Caco-2 (cell line): Measurements from ENCODE around the gene PIK3C2A. TPM values are rescaled to one million over a fixed set of nuclear protein-coding genes. Genes with fewer than 3 reads are reported as not detected.

Experiments used
- BruUV-seq: library from RNA; stranded (reverse); fragments of 400-500 nt; replicated peaks from 2 replicates; lab custom pipeline; 2021; lab: Mats Ljungman, UMichigan
- CTCF ChIA-PET: fragments of 300-600 bp; sonication (Branson Sonifier 250); formaldehyde crosslinking; loops from one replicate; lab custom pipeline; 2022; ENCODE audit warnings: antibody characterized with exemption; lab: Charles Lee
- POLR2A ChIA-PET: fragments of 300-600 bp; sonication (Branson Sonifier 250); formaldehyde crosslinking; loops from one replicate; lab custom pipeline; 2022; ENCODE audit warnings: antibody characterized with exemption; lab: Charles Lee
- DNase-seq, 2 experiments: peaks; one replicate each; pipeline versions ENCODE4 v3.0.0 to v3.0.0-alpha.2; 2020 to 2022
- H3K27me3 ChIP-seq: replicated peaks from 2 replicates; pipeline ENCODE4 v1.6.0; 2011; ENCODE audit warnings: low read length; ENCODE audit not compliant: control insufficient read depth, insufficient read depth
- H3K36me3 ChIP-seq: 2 replicates; pipeline ENCODE4 v1.5.1; 2011; ENCODE audit warnings: low read length; ENCODE audit not compliant: control insufficient read depth, insufficient read depth
- H3K4me1 ChIP-seq: fragments of 250-450 bp; sonication (Bioruptor Pico); 2 replicates; pipeline ENCODE4 v1.5.1; 2020; ENCODE audit warnings: mild to moderate bottlenecking
- H3K4me3 ChIP-seq: 2 replicates; pipeline ENCODE4 v1.5.1; 2011; ENCODE audit warnings: low read depth, mild to moderate bottlenecking, control low read depth, low read length
- H3K9me3 ChIP-seq: fragments of 250-450 bp; sonication (Bioruptor Pico); 2 replicates; pipeline ENCODE4 v1.5.1; 2020; ENCODE audit warnings: mild to moderate bottlenecking, moderate library complexity
- H3K27ac Mint-ChIP-seq: one replicate; pipeline ENCODE4 v1.8.0; 2022; ENCODE audit warnings: mixed read lengths; ENCODE audit not compliant: unreplicated experiment
- H3K27me3 Mint-ChIP-seq: one replicate; pipeline ENCODE4 v1.8.0; 2022; ENCODE audit warnings: mixed read lengths; ENCODE audit not compliant: insufficient read depth, unreplicated experiment
- H3K36me3 Mint-ChIP-seq: one replicate; pipeline ENCODE4 v1.8.0; 2022; ENCODE audit warnings: mild to moderate bottlenecking, mixed read lengths; ENCODE audit not compliant: insufficient read depth, unreplicated experiment
- H3K4me1 Mint-ChIP-seq: one replicate; pipeline ENCODE4 v1.8.0; 2022; ENCODE audit warnings: low read depth, mixed read lengths; ENCODE audit not compliant: unreplicated experiment
- H3K4me3 Mint-ChIP-seq: one replicate; pipeline ENCODE4 v1.8.0; 2022; ENCODE audit warnings: mild to moderate bottlenecking, moderate library complexity, mixed read lengths; ENCODE audit not compliant: unreplicated experiment
- H3K9me3 Mint-ChIP-seq: one replicate; pipeline ENCODE4 v1.8.0; 2022; ENCODE audit warnings: mixed read lengths; ENCODE audit not compliant: unreplicated experiment
- CTCF ChIP-seq, 2 experiments: fragments of 200-600 bp in 1 of 2; IDR thresholded peaks; 1 replicate in 1 of 2; 2 replicates in 1 of 2; pipeline versions ENCODE4 v1.5.1 to v1.8.0; 2011 to 2022; ENCODE audit warnings: antibody characterized with exemption in 1 of 2, control low read depth in 1 of 2, inconsistent platforms in 1 of 2, low read depth in 1 of 2, low read length in 1 of 2, mild to moderate bottlenecking in 1 of 2, moderate library complexity in 1 of 2; ENCODE audit not compliant: insufficient read depth in 1 of 2, severe bottlenecking in 1 of 2, unreplicated experiment in 1 of 2
- intact Hi-C: fragments of 100-400 bp; cut with micrococcal nuclease; formaldehyde crosslinking; loops from one replicate; pipeline ENCODE4 v1.10.0; 2022; ENCODE audit not compliant: unreplicated experiment
- total RNA-seq: library from RNA; stranded (reverse); gene quantifications from 2 replicates; pipeline ENCODE4 v1.2.3, GENCODE V29; 2022

PIK3C2A gene
- total RNA-seq, 1 experiment from 2014 or later, result 138 TPM

GRCh38 chr11:17238377-17238776 is 30.6 kb upstream of the PIK3C2A start:
- Histone ChIP-seq H3K4me1 (peaks cover 9% of the 10 kb centered on the region), H3K27me3 (no peaks in the 10 kb centered on the region), H3K9me3 (no peaks in the 10 kb centered on the region), H3K36me3 (no peaks in the 10 kb centered on the region), H3K4me3 (no peak overlapping the region)
- no peaks in the 10 kb centered on the region for H3K9me3 Mint-ChIP-seq
- intact Hi-C loops, result loop anchor here (5.0 kb wide), 1 partner anchor 39 kb away; the partner anchor contains the start of gene NUCB2
- ChIA-PET POLR2A (no interaction called here), CTCF (no interaction called here)
- DNase-seq, result peak in 1 of 2 experiments; percentile 10
- H3K36me3 Mint-ChIP-seq, result no peaks in the 10 kb centered on the region
- no peaks in the 10 kb centered on the region for H3K4me1 Mint-ChIP-seq
- no TSS peak for BruUV-seq
- H3K27me3 Mint-ChIP-seq, result no peaks in the 10 kb centered on the region
- no peak overlapping the region for H3K27ac Mint-ChIP-seq
- TF ChIP-seq CTCF (IDR thresholded peaks at IDR 0.05; ENCODE audit: insufficient read depth in 1 of 2, low read depth in 1 of 2, low read length in 1 of 2, severe bottlenecking in 1 of 2, unreplicated experiment in 1 of 2), result no peak
- no peak overlapping the region for H3K4me3 Mint-ChIP-seq

GRCh38 chr11:17233101-17233500 is 25.3 kb upstream of the PIK3C2A start:
- CTCF ChIA-PET, result no interaction called here
- POLR2A ChIA-PET, result no interaction called here

More at GRCh38 chr11:17233101-17233500, 25.3 kb upstream of the PIK3C2A start:
- no TSS peak for BruUV-seq
- TF ChIP-seq CTCF (IDR thresholded peaks at IDR 0.05; ENCODE audit: insufficient read depth in 1 of 2, low read depth in 1 of 2, low read length in 1 of 2, severe bottlenecking in 1 of 2, unreplicated experiment in 1 of 2), result no peak
- Mint-ChIP-seq H3K36me3 (no peaks in the 10 kb centered on the region), H3K4me1 (peaks cover 6% of the 10 kb centered on the region), H3K27ac (no peak overlapping the region), H3K27me3 (no peaks in the 10 kb centered on the region), H3K9me3 (no peaks in the 10 kb centered on the region), H3K4me3 (no peak overlapping the region)
- no peak for DNase-seq
- no peak overlapping the region for H3K4me3 ChIP-seq
- H3K4me1 ChIP-seq, result peaks cover under 1% of the 10 kb centered on the region
- no peaks in the 10 kb centered on the region for H3K36me3 ChIP-seq
- no peaks in the 10 kb centered on the region for H3K9me3 ChIP-seq
- intact Hi-C loops, result no loop called here
- H3K27me3 ChIP-seq, result no peaks in the 10 kb centered on the region
